ENCODE data around the gene DLX5. TPM values are rescaled to one million over a fixed set of nuclear protein-coding genes. Genes with fewer than 3 reads are reported as not detected.
A peak's percentile ranks its signal among the peaks of the same experiment; 100 is the strongest.

DLX5 gene
- total RNA-seq, 4 donors from 2014 or later: 14.2 to 39.4 (median 31.5) TPM

GRCh38 chr7:97016381-97017191 lies 8.0 kb downstream of the DLX5 start:
- no peak for TF ChIP-seq POLR2AphosphoS5 (IDR thresholded peaks at IDR 0.05)
- TF ChIP-seq CTCF (IDR thresholded peaks at IDR 0.05): no peak
- no peak for TF ChIP-seq EP300 (IDR thresholded peaks at IDR 0.05)
- no peak for TF ChIP-seq POLR2A (IDR thresholded peaks at IDR 0.05)
- peaks cover 100% of the 10 kb centered on the region for H3K27me3 ChIP-seq

GRCh38 chr7:97015756-97016380 lies 8.8 kb downstream of the DLX5 start:
- no peaks in the 10 kb centered on the region for H3K9me3 ChIP-seq
- H3K27ac ChIP-seq: no peak overlapping the region
- TF ChIP-seq POLR2AphosphoS5 (IDR thresholded peaks at IDR 0.05) (no peak), POLR2A (IDR thresholded peaks at IDR 0.05) (no peak), EP300 (IDR thresholded peaks at IDR 0.05) (no peak), CTCF (IDR thresholded peaks at IDR 0.05) (no peak)
- H3K36me3 ChIP-seq: no peaks in the 10 kb centered on the region
- H3K4me3 ChIP-seq: no peak overlapping the region
- 12% methylated on average over 12 of the region's 12 CpGs for WGBS
- DNase-seq (ENCODE audit: low spot score in 2 of 2): no peak
- H3K27me3 ChIP-seq: peaks cover 100% of the 10 kb centered on the region
- peaks cover 31% of the 10 kb centered on the region for H3K4me1 ChIP-seq

More at GRCh38 chr7:97016381-97017191, 8.0 kb downstream of the DLX5 start:
- Histone ChIP-seq H3K36me3 (peaks cover 4% of the 10 kb centered on the region), H3K4me1 (peaks cover 36% of the 10 kb centered on the region), H3K4me3 (peak overlapping the region; percentile 1), H3K27ac (no peak overlapping the region), H3K9me3 (no peaks in the 10 kb centered on the region)
- WGBS: 9% methylated on average over 41 of the region's 55 CpGs
- no peak for DNase-seq (ENCODE audit: low spot score in 2 of 2)

GRCh38 chr7:97015279-97015678 lies 9.4 kb downstream of the DLX5 start:
- 45% methylated on average over 3 of the region's 3 CpGs for WGBS

GRCh38 chr7:97014145-97014750 lies 10.4 kb downstream of the DLX5 start:
- no peaks in the 10 kb centered on the region for H3K36me3 ChIP-seq
- H3K4me3 ChIP-seq: no peak overlapping the region
- TF ChIP-seq EP300 (IDR thresholded peaks at IDR 0.05) (no peak), CTCF (IDR thresholded peaks at IDR 0.05) (no peak), POLR2AphosphoS5 (IDR thresholded peaks at IDR 0.05) (no peak), POLR2A (IDR thresholded peaks at IDR 0.05) (no peak)
- peaks cover 30% of the 10 kb centered on the region for H3K4me1 ChIP-seq
- H3K27me3 ChIP-seq: peaks cover 100% of the 10 kb centered on the region
- 45% methylated on average over 5 of the region's 5 CpGs for WGBS
- DNase-seq (ENCODE audit: low spot score in 2 of 2): no peak
- H3K27ac ChIP-seq: no peak overlapping the region
- H3K9me3 ChIP-seq: no peaks in the 10 kb centered on the region

More at GRCh38 chr7:97015279-97015678, 9.4 kb downstream of the DLX5 start:
- no peak for DNase-seq (ENCODE audit: low spot score in 2 of 2)
- Histone ChIP-seq H3K9me3 (no peaks in the 10 kb centered on the region), H3K4me1 (peaks cover 30% of the 10 kb centered on the region), H3K27me3 (peaks cover 100% of the 10 kb centered on the region), H3K4me3 (no peak overlapping the region), H3K27ac (no peak overlapping the region), H3K36me3 (no peaks in the 10 kb centered on the region)
- TF ChIP-seq POLR2A (IDR thresholded peaks at IDR 0.05) (no peak), POLR2AphosphoS5 (IDR thresholded peaks at IDR 0.05) (no peak), EP300 (IDR thresholded peaks at IDR 0.05) (no peak), CTCF (IDR thresholded peaks at IDR 0.05) (no peak)

- Histone ChIP-seq H3K27ac (no peak overlapping the region), H3K9me3 (no peaks in the 10 kb centered on the region), H3K4me3 (no peak overlapping the region), H3K36me3 (no peaks in the 10 kb centered on the region), H3K27me3 (peaks cover 100% of the 10 kb centered on the region), H3K4me1 (peaks cover 27% of the 10 kb centered on the region)
- DNase-seq (ENCODE audit: low spot score in 2 of 2): no peak
- TF ChIP-seq POLR2AphosphoS5 (IDR thresholded peaks at IDR 0.05) (no peak), POLR2A (IDR thresholded peaks at IDR 0.05) (no peak), CTCF (IDR thresholded peaks at IDR 0.05) (no peak), EP300 (IDR thresholded peaks at IDR 0.05) (no peak)
- 23% methylated on average over 1 of the region's 1 CpG for WGBS
These were observed 10.8 kb downstream of the DLX5 start for GRCh38 chr7:97013845-97014134.

Measured in suprapubic skin (tissue), 4 donors.